Epidermal melanocyte (primary cell): ENCODE measurements around the gene ARMCX6.
"Not testable (repeated sequence)": the region's sequence is repeated elsewhere in the genome, so short reads cannot be mapped to it uniquely, and the experiment has no call there.

Experiments
- DNase-seq: peaks from one replicate; pipeline ENCODE4 v3.0.0; 2011; ENCODE audit warnings: low spot score; ENCODE audit not compliant: insufficient read length

Gene ARMCX6

DNA sequence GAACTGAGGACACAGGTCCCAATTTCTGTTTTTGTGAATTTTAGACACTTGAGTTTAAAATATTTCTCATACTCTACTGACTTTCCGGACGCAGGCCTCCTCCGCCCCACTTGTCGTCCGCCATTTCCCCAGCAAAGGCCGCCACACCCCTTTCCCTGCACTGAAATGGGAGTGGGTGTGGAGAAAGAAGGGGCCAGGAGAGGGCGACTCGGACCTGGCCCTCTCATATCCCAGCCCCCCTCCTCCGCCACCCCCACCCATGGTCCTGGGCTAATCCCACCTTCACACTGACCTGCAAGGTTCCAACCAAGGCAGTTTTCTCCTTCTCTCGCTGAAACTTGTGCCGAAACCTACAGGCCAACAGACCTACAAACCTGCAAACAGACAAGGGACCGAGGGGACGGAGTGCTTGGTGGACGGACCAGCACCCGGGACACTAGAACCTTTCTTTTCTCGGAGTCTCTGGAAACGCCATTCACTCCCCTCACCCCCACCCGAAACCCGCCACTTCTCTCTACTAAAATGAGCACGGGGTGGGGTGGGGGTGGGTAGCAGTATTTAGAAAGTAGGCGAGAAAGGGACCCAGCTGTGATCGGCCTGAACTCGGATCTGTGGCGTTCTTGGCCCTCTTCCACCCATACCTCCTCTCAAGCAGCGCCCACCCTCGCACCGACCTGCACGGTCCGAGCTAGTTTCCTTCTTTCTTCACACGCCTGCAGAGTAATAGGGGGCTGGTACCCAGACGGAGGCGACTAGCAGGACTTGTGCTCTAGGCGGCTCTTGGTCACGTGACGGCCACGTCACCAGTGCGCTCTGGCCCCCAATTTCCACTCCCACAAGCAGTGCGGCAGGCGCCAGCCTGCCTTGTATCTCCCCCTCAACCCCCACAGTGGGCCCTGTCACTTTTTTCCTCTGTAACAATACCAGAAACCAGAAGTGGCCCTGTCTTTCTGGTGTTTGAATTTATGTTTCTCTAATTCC lies at the start of gene ARMCX6:
TSS of gene ARMCX6 (minus strand) at position 790 of the 981 bp plus-strand sequence. CDS start 1,380 bp downstream, outside the sequence.
- DNase-seq, result peak; percentile 43

- DNase-seq, result peak; percentile 22
Measured at GRCh38 chrX:101659601-101660063, 41.8 kb upstream of the ARMCX6 start, which contains the start of gene ARMCX2. Gene ARMCX2 (minus strand): TSS chrX:101659850. CDS start chrX:101657588, 2,262 bp downstream.

GRCh38 chrX:101658661-101659491 lies 41.1 kb upstream of the ARMCX6 start:
- DNase-seq, result peak; percentile 59

GRCh38 chrX:101657495-101657894 lies 39.7 kb upstream of the ARMCX6 start:
- no peak for DNase-seq

- no peak for DNase-seq
Measured at GRCh38 chrX:101656817-101657216, 39.0 kb upstream of the ARMCX6 start.

- no peak for DNase-seq
Measured at GRCh38 chrX:101655534-101655933, 37.7 kb upstream of the ARMCX6 start.

GRCh38 chrX:101647716-101648115 lies 29.9 kb upstream of the ARMCX6 start:
- DNase-seq, result not testable (repeated sequence)

DNA sequence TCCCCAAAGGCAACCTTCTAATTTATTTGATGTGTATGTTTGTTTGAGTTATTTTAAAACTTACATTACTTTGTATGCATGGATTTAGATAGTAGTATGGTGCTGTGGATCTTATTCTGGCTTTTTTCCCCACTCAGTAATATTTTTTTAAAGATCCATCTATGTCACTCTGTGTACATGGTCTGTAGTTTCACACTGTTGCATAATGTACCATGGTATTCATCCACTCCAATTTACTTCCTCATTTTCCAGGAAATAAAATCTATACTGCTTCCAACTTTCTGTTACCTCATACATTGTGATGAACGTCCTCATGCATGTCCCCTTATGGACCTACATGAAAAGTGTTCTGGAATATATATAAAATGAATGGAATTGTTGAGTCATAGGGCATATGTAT lies 24.3 kb upstream of the ARMCX6 start:
- no peak for DNase-seq

DNA sequence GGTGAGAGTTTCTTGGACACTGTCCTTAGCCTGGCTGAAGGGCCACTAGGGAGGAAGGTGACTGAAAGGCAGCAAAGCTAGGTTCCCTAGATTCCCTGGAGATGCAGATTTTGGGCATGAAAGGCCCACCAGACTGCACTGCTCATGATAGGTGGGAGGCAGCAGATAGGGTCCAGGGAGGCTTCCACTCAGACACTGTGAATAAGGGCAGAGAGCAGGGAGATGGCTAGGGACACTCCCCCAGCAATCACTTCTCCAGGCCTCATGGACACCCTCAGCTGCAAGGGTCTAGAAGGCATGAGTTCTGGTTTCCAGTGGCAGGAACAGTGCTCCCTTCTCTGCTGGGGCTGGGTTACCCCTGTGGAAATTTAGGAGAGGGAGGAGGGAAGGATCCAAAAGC lies 21.8 kb upstream of the ARMCX6 start:
- no peak for DNase-seq

GRCh38 chrX:101619364-101619763 lies 1.6 kb upstream of the ARMCX6 start:
- DNase-seq, result no peak

- DNase-seq, result no peak
Measured at GRCh38 chrX:101605728-101606127, 12.1 kb downstream of the ARMCX6 start.

DNA sequence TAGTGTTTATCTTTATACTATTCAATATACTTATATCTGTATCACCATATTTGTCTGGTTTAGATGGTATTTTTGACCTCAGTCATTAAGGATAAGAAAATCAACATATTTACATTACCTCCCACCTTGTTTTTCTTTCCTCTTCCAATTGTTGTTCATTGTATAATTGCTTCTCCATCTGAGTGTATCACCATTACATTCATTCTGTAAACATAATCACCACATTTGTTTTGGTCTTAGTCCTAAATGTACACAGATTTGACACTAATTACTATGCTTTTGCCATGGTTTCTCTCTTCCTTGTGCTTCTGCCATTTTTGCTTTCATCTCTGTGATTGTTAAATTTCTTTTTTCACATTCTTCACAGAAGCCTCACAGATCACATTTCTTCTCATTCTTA lies 12.7 kb downstream of the ARMCX6 start:
- no peak for DNase-seq

DNA sequence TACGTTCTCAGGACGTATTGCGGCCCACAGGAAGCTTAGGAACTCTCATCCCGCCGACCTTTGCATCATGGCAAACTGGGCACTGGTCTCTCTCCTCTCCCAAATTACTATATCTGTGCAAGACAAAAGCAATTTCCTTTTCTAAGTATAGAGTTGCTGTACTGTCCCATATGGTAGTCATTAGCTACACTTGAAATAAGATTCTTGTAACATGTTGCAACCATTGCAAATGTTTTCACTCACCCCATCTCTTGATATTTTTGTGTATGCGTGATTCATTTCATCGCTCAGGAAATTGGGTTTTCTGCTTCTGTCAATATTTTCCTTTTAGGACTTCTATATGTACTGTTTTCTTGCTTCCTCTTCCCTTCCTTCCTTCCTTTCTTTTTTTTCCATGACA lies 15.7 kb downstream of the ARMCX6 start:
- no peak for DNase-seq

DNA sequence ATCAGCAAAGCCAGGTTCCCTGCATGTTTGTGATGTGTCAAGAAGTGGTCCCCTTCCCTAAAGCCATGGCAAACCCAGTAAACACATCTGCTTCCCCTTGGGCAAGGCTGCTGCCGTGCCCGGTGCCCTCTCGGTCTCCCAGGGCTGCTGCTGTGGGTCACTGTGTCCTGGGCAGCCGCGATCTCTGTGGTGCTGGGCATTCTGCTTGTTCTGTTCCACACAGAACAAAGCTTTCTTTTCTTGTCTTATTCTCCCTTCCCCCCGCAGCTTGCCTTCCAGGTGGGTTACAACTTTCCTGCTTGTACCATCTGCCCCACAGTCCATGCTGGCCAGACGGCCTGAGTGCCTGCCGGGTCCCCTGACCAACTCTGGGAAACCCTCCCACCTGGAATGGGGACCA lies 18.2 kb downstream of the ARMCX6 start:
- not testable (repeated sequence) for DNase-seq

GRCh38 chrX:101595739-101596419 lies 21.9 kb downstream of the ARMCX6 start:
- DNase-seq, result peak; percentile 65
